Measurements from ENCODE around the gene BEX2.

DNA sequence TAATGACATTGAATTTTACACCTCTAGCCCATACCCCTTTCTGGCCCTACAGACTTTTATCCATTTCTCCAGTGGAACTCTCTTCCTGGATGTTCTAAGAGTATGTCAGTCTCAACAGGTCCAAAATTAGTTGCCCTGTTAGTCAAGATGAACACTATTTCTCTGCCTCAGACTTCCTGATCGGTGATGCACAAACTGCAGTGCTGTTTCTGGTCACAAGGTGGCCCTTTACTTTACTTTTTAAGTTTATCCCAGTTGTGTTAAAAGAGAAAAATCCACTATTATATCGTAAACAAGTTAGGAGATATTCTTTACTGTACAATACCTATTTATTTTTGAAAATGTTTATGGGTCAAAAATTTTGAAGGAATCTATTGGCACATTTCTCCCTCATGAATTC, 32.3 kb upstream of the BEX2 start:
- peak; percentile 56 for TF ChIP-seq CTCF (IDR thresholded peaks at IDR 0.05)
- no peak for TF ChIP-seq ZFX (IDR thresholded peaks at IDR 0.05; ENCODE audit: borderline replicate concordance)

Measured in 22Rv1 (cell line).